ENCODE data around the gene ZNF2.

ZNF2 gene

DNA sequence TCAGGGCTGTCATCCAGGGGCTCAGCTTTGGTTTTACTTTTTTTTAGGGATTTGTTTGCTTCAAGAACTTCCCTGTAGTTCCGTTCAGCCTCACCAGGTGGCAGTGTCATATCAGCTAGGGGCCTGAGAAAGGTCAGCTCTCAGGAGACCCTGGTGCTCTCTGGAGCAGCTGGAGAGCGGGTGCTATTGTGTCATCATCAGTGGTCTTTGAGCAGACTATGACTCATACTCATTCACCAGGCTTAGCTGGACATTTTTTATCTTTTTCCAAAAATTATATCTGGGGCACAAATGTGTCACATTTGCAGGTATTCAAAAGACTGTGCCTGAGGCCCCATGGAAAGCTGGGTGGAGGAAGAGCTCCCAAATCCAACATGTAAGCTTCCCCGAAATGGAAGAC lies 66.1 kb downstream of the ZNF2 start:
- no peak overlapping the region for H3K4me3 ChIP-seq (ENCODE audit: low read depth, low read length)
- ChIA-PET CTCF (interaction anchor here (0.5 to 3.2 kb wide), 31 partner anchors 8 to 709 kb away, joined by 3 to 27 read pairs (median 4); partner anchors contain the start of gene FAHD2A), POLR2A (no interaction called here)
- TF ChIP-seq ZNF654 (tag by site-specific recombination; IDR thresholded peaks at IDR 0.05; ENCODE audit: low read depth) (peak; percentile 51), ZXDB (tag by site-specific recombination; IDR thresholded peaks at IDR 0.05) (no peak), ZNF514 (tag by site-specific recombination; IDR thresholded peaks at IDR 0.05) (no peak), ZNF394 (tag by site-specific recombination; IDR thresholded peaks at IDR 0.05; ENCODE audit: borderline replicate concordance) (peak; percentile 94)
- no peaks in the 10 kb centered on the region for H3K9me3 ChIP-seq (ENCODE audit: control insufficient read depth, insufficient read depth, low read depth, low read length)
- no peaks in the 10 kb centered on the region for H3K36me3 ChIP-seq (ENCODE audit: control insufficient read depth in 2 of 2, insufficient read depth in 1 of 2, low read length in 2 of 2)
- H3K27ac ChIP-seq (ENCODE audit: extremely low read depth, low read depth, low read length): no peak overlapping the region
- no peaks in the 10 kb centered on the region for H3K4me1 ChIP-seq (ENCODE audit: control insufficient read depth, insufficient read depth, low read length)

DNA sequence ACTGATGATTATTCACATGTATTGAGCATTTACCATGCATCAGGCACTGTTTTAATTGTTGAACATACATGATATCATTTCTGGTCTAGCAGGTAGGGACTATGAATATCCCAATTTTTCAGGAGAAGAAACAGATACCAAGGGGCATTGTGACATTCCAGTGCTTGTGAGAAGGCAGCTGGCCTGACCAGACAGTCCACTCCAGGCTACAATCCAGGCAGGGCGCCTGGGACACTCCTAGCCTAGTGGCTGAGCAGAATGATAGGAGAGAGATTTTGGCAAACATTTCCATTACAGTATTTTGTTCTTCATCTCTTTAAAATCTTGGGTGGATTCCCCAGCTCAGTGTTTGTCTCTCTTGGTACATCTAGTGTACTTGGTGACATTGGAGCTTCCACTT lies 66.6 kb downstream of the ZNF2 start:
- Histone ChIP-seq H3K4me3 (ENCODE audit: low read depth, low read length) (no peak overlapping the region), H3K27ac (ENCODE audit: extremely low read depth, low read depth, low read length) (no peak overlapping the region), H3K9me3 (ENCODE audit: control insufficient read depth, insufficient read depth, low read depth, low read length) (no peaks in the 10 kb centered on the region), H3K36me3 (ENCODE audit: control insufficient read depth in 2 of 2, insufficient read depth in 1 of 2, low read length in 2 of 2) (no peaks in the 10 kb centered on the region), H3K4me1 (ENCODE audit: control insufficient read depth, insufficient read depth, low read length) (no peaks in the 10 kb centered on the region)
- ChIA-PET POLR2A (no interaction called here), CTCF (interaction anchor here (0.6 to 3.2 kb wide), 16 partner anchors 8 to 178 kb away, joined by 3 to 27 read pairs (median 6); no protein-coding TSS in a partner anchor)
- TF ChIP-seq ZNF311 (tag by site-specific recombination; IDR thresholded peaks at IDR 0.05; ENCODE audit: borderline replicate concordance) (no peak), ZNF596 (tag by site-specific recombination; IDR thresholded peaks at IDR 0.05) (no peak), ZFP41 (tag by site-specific recombination; IDR thresholded peaks at IDR 0.05; ENCODE audit: borderline replicate concordance) (no peak), ZNF624 (tag by site-specific recombination; IDR thresholded peaks at IDR 0.05) (no peak), ZSCAN4 (tag by site-specific recombination; IDR thresholded peaks at IDR 0.05) (no peak), ZNF202 (tag by site-specific recombination; IDR thresholded peaks at IDR 0.05; ENCODE audit: borderline replicate concordance) (no peak), ZEB2 (tag by site-specific recombination; IDR thresholded peaks at IDR 0.05) (no peak), ZNF639 (tag by site-specific recombination; IDR thresholded peaks at IDR 0.05) (no peak), ZNF157 (tag by site-specific recombination; IDR thresholded peaks at IDR 0.05) (no peak), ZFP3 (tag by site-specific recombination; IDR thresholded peaks at IDR 0.05; ENCODE audit: low read depth) (no peak), KLF7 (tag by site-specific recombination; IDR thresholded peaks at IDR 0.05; ENCODE audit: borderline replicate concordance) (no peak), ZNF645 (tag by site-specific recombination; IDR thresholded peaks at IDR 0.05) (no peak), ZBTB1 (tag by site-specific recombination; IDR thresholded peaks at IDR 0.05) (no peak), ZNF132 (tag by site-specific recombination; IDR thresholded peaks at IDR 0.05; ENCODE audit: borderline replicate concordance) (no peak), ZBTB21 (tag by site-specific recombination; IDR thresholded peaks at IDR 0.05) (no peak)

Data from HEK293 (cell line).